ENCODE measurements around the gene ANXA4.
"Not testable (repeated sequence)": the region's sequence is repeated elsewhere in the genome, so short reads cannot be mapped to it uniquely, and the experiment has no call there.

ANXA4 gene

GRCh38 chr2:69815717-69816116, 73.8 kb downstream of the ANXA4 start:
- no peak for DNase-seq

GRCh38 chr2:69816923-69817542, 75.1 kb downstream of the ANXA4 start:
- DNase-seq, result peak; percentile 54

GRCh38 chr2:69817729-69818501, 76.0 kb downstream of the ANXA4 start:
- no peak for DNase-seq

GRCh38 chr2:69827796-69828540, 86.0 kb downstream of the ANXA4 start:
- DNase-seq, result no peak

GRCh38 chr2:69828938-69829255, 87.0 kb downstream of the ANXA4 start:
- DNase-seq, result no peak

- peak; percentile 92 for DNase-seq
Observed at GRCh38 chr2:69829256-69830044, 87.5 kb downstream of the ANXA4 start, which contains the start of gene GMCL1. TSS of gene GMCL1 (plus strand) at chr2:69829660. CDS start at chr2:69829893, 233 bp downstream.

- DNase-seq, result no peak
Observed at GRCh38 chr2:69830045-69830905, 88.3 kb downstream of the ANXA4 start.

GRCh38 chr2:69830906-69831241, 88.9 kb downstream of the ANXA4 start:
- DNase-seq, result not testable (repeated sequence)

- DNase-seq, result no peak
Observed at GRCh38 chr2:69831354-69831905, 89.5 kb downstream of the ANXA4 start.

- DNase-seq, result no peak
Observed at GRCh38 chr2:69833752-69834151, 91.8 kb downstream of the ANXA4 start.

- no peak for DNase-seq
Observed at GRCh38 chr2:69835666-69836065, 93.7 kb downstream of the ANXA4 start.

GRCh38 chr2:69836316-69836715, 94.4 kb downstream of the ANXA4 start:
- DNase-seq, result no peak

GRCh38 chr2:69837533-69837932, 95.6 kb downstream of the ANXA4 start:
- DNase-seq, result no peak

- no peak for DNase-seq
Observed at GRCh38 chr2:69843993-69844392, 102.1 kb downstream of the ANXA4 start.

- no peak for DNase-seq
Observed at GRCh38 chr2:69844560-69844959, 102.6 kb downstream of the ANXA4 start.

- DNase-seq, result no peak
Observed at GRCh38 chr2:69846182-69847067, 104.5 kb downstream of the ANXA4 start.

- no peak for DNase-seq
Observed at GRCh38 chr2:69847068-69847828, 105.3 kb downstream of the ANXA4 start.

- no peak for DNase-seq
Observed at GRCh38 chr2:69848186-69848790, 106.4 kb downstream of the ANXA4 start.

GRCh38 chr2:69858261-69858660, 116.3 kb downstream of the ANXA4 start:
- no peak for DNase-seq

GRCh38 chr2:69863298-69863697, 121.4 kb downstream of the ANXA4 start:
- DNase-seq, result no peak
